Jurkat, Clone E6-1 (cell line): ENCODE data around the gene ATP5F1A.
A peak's percentile ranks its signal among the peaks of the same experiment; 100 is the strongest.
"Not testable (repeated sequence)": the region's sequence is repeated elsewhere in the genome, so short reads cannot be mapped to it uniquely, and the experiment has no call there.

Source experiments
- DNase-seq: peaks from one replicate; pipeline ENCODE4 v3.0.0-alpha.2; 2011; ENCODE audit warnings: low read depth, low spot score
- H3K4me3 ChIP-seq: 2 replicates; pipeline ENCODE4 v1.5.1; 2011; ENCODE audit warnings: mild to moderate bottlenecking, low read length, control low read depth, moderate library complexity

ATP5F1A gene

DNA sequence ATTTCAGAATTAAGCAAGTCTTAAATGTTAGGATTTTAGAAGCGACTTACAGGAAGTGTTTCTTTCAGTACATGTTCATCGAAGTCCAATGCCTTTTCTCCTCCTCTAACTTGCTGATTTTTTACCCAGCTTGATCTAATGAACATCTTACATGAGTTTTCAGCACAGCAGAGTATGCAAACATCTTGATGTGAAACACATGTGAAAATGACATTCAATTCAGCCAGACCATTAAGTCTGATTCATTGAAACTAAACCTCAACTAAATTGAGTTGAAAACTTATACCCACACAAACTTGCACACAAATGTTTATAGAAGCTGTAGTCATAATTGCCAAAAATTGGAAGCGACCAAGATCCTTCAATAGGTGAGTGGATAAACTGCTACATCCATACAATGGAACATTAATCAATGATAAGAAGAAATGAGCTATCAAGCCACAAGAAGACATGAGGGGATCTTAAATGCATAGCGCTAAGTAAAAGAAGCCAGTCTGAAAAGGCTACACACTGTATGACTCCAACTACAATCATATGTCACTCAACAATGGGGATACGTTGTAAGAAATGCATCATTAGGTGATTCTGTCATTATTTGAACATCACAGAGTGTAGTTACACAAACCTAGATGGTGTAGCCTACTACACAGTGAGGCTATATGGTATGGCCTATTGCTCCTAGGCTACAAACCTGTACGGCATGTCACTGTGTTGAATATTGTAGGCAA lies 44.6 kb downstream of the ATP5F1A start:
- DNase-seq: no peak
- H3K4me3 ChIP-seq: no peak overlapping the region

DNA sequence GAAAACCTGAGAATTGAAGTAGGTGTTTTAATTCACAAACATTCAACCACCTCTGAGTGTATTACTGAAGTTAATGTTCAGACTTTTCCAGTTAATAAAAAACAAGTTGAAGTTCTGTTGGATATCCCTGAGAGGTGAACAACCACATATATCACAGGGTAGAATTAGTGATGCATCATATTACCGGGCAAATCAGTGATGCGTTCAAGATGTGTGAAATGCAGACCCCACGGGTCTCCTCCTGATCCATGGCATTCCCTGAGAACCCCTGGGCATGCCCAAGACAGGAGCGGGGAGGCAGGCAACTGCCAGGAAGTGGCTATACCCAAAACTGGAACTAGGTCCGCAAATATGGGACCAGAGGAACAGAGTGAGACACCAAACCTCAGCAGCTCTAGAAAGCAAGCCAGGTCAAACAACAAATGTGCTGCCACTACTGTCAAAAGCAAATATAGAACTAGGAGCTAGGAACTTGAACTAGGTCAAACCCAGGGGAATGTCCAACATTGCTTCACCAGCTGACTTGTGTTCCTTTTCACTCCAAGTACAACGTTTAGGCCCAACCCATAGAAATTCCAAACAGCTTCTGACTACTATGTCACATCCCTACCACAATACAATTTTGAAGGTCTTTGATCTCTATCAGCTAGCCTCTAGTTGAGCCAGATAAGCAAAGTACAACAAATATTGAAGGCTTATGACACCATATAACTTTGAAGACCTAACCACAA lies 46.2 kb downstream of the ATP5F1A start:
- DNase-seq: no peak
- no peak overlapping the region for H3K4me3 ChIP-seq

DNA sequence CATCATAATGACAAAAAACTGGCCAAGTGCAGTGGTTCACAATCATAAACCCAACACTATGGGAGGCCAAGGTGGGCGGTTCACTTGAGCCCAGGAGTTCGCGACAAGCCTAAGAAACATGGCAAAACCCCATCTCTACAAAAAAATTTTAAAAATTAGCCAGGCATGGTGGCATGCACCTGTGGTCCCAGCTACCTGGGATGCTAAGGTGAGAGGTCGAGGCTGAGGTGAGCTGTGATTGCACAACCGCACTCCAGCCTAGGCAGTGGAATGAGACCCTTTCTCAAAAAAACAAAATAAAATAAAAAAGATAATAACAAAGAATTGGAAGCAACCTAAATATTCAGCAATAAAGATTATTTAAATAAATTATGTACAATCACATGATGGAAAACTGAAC lies 47.8 kb downstream of the ATP5F1A start:
- DNase-seq: no peak
- H3K4me3 ChIP-seq: no peak overlapping the region

DNA sequence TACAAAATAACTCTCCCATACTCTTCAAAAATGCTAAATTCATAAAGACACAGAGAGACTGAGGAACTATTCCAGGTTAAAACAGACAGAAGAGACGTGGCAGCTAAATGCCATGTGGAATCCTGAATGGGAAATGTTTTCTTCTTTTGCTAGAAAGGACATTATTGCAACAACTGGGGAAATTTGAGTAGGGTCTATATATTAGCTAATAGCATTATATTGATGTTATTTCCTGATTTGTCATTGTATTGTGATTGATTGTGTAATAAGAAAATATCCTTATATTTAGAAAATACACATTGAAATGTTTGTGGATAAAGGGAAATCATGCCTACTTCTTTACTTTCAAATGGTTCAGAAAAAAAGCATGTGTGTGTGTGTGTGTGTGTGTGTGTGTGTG lies 49.5 kb downstream of the ATP5F1A start:
- DNase-seq: no peak
- H3K4me3 ChIP-seq: no peak overlapping the region

DNA sequence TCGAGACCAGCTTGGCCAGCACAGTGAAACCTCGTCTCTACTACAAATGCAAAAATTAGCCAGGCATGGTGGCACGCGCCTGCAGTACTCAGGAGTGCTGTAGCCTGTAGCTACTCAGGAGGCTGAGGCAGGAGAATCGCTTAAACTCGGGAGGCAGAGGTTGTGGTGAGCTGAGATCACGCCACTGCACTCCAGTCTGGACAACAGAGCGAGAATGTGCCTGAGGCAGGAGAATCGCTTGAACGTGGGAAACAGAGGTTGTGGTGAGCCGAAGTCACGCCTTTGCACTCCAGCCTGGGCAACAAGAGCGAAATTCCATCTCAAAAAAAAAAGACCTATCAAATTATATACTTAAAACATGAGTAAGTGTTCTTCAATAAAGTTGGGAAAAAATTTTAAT lies 50.7 kb downstream of the ATP5F1A start:
- not testable (repeated sequence) for H3K4me3 ChIP-seq, DNase-seq

DNA sequence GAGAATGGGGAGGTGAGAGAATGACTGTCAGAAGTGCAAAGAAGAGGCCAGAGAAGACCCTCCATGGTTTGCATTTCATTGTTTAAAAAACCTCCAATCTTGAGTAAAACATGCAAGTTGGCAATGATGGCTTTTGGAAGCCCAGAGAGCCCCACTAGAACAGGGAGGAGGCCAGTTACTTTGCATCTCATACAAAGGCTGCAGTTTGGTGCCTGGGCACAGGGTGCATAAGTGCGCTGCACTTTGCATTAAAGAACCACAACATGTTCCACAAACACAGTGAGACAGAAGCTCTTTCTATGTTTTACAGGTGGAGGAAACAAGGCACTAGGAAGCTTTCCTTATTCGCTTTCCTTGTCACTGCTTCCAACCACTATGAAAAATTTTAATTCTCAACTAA lies 51.4 kb downstream of the ATP5F1A start:
- no peak for DNase-seq
- no peak overlapping the region for H3K4me3 ChIP-seq

DNA sequence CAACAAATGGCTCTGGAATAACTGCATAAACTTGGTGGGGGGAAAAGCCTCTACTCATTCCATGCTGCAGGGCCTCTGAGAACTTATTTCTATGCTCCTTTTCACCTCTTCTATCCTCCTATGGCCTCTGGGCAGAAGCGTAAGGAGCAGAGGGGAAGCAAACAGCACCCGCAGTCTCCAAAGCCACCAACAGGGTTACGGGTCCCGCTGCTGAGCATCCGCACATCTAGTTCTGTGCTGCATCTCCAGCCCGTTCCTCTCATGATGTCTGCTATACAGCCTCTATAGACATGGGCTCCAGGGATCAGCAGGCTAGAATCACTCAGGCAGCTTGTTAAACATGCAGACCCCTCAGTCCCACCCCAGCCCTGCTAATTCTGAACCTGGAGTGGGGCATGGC lies 52.0 kb downstream of the ATP5F1A start:
- DNase-seq: no peak
- no peak overlapping the region for H3K4me3 ChIP-seq

DNA sequence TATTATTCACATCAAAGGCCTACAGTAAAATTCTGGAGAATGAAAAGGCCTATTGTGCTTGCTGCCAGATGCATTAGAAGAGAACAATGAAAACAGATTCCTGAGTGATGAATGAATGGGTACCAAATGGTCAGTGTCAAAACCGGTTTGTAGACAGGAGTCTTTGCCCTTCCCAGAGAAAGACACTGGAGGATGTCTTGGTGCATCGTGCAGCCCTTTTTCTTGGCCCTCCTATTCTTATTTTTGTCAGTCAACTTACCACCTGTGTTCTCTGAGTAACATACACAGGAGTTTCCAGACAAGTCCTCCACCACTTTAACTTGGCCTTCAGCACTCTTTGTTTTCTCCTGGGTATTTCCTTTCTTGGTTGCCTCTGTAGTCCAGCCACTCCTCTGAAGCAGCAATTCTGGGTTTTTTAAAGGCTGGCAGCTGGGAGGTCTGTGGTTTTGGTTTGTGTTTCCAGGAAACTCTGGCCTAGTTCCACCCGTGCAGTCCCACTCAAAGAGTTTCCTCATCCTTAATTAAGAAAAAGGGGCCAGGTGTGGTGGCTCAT lies 55.4 kb downstream of the ATP5F1A start:
- DNase-seq: peak; percentile 79

DNA sequence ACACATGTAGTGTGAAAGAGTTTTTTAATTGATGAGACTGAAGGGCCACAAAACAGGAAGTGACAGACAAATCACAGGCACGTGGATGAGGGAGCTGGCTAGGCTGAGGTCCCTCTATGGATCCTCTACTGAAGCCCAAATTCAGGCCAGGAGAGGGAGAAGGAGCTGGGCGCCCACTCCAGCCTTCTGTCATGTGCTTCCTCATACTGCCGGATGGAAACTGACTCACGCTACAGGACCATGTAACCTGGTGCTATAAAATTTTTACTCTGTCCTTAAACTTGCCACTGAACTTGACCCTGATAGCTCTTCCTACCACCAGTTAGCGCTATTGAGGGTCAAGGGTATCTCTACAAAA lies 57.4 kb downstream of the ATP5F1A start:
- no peak for DNase-seq
- no peak overlapping the region for H3K4me3 ChIP-seq

More for the DNA sequence above, 55.4 kb downstream of the ATP5F1A start:
- H3K4me3 ChIP-seq: no peak overlapping the region

DNA sequence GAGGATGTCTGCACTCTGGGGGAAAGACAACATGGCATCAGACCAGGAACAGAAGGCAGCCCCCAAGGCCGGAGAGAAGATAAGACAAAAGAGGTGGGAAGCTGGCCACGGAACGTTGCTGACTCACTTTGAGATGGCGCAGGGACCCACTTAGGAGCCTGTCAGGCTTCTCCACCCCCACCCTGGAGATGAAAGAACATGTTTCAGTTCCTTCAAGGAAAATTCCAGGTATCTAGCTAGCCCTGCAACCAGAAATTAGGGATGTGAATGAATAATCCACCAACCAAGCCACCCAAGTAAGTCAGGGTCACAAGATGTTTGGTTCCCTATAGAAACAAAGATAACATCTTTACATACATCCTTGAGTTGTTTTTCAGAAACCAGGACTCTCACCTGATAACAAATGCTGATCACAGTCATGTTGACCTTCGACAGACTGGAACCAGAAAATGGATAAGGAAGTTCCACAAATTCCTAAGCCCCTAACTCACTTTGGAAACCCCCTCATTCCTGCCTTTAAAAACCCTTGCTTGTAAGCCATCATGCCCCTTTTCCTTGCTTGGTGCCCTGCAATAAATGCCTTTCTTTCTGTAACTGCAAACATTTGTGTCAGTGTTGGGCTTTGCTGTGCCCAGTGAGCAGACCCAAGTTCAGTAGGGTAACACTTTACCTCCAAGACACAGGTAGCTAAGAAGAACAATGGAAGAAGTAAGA lies 57.9 kb downstream of the ATP5F1A start:
- DNase-seq: no peak
- H3K4me3 ChIP-seq: no peak overlapping the region

DNA sequence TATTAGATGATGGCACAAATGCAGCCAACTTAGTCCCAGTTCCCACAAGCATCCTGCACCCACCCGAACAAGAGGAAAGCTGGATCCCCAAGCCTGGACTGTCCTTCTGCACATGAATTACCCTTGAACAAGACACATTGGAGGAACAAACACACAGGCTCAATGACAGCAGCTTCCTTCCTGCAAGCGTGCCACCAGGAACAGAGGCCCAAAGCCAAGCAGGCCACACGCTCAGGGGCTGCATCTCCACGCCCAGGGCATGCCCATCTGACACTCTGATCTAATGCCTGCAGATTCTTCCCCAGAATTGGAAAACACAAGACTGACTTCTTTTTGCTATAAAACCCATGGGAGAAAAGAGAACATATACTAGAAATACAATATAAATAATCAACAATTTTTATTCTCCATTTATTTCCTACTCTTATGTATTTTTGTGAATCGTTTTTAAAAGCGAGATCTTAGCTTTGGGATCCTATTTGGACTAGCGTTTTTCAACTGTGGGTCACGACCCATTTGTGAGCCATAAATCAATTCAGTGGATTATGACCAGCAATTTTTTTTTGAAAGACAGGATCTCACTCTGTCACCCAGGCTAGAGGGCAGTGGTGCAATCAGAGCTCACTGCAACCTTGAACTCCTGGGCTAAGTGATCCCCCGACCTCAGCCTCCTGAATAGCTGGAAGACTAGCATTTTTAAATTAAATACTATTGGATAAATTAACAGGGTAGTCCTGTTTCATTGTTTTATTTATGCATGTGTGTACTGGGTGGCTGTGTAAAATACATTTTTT lies 60.4 kb downstream of the ATP5F1A start:
- no peak for DNase-seq

DNA sequence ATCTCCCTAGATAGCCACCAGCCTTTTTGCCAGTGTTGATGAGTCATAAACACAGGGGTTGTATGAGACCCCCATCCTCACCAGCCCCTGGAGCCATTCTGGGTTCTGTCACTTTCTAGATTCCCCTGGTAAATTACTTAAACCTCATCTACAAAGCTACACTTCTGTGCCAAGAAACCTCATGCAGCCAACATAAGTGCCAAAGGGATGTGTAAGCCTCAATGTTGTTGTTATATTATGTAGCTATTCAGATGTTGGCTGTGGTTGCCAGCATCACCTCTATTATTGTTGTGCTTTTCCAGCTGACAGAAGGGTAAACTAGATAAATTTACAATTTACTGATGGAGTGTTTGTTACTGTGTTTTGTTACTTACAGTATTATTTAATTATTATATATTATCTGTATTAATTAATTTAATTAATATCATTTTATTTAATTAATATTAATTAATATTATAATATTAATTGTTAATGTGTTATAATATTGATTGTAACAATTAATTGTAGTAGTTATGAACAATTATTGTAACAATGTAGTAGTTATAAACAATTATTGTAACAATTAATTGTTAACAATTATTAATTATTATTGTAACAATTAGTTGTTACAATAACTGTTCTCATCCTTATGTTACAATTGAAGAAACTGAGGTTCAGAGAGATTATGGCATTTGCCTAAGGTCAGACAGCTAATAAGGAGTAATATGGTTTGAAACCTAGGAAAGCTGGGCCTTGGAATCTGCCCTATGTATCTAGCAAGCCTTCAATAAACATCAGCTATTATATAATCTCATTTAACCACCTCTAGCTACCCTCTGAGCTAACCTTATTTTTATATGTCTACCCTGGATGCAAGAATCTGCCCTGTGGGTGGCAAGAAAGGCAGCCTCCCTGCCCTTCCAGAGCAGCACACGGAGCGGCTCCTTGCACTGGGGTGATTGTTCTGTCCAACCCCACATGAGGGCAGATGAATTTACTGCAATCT lies 62.1 kb downstream of the ATP5F1A start:
- no peak for DNase-seq
- H3K4me3 ChIP-seq: no peak overlapping the region

More for the DNA sequence above, 60.4 kb downstream of the ATP5F1A start:
- H3K4me3 ChIP-seq: no peak overlapping the region

DNA sequence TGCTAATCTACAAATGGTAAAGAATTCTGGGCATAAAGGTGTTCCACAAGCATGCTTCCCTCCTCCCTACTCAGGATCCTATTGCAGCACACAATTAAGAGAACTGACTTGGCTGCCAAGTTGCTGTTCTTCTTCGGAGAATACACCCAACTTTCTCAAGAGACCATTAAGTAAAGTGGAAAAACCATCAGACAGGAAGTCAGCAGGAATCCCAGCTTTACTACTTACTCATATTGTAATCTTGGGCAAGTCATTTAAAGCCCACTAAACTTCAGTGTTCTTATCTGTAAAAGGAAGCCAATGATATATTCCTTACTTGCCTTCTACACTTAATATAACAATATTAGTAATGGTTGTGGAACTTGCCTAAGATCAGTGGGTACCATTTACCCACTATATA lies 63.9 kb downstream of the ATP5F1A start:
- no peak overlapping the region for H3K4me3 ChIP-seq
- DNase-seq: no peak

DNA sequence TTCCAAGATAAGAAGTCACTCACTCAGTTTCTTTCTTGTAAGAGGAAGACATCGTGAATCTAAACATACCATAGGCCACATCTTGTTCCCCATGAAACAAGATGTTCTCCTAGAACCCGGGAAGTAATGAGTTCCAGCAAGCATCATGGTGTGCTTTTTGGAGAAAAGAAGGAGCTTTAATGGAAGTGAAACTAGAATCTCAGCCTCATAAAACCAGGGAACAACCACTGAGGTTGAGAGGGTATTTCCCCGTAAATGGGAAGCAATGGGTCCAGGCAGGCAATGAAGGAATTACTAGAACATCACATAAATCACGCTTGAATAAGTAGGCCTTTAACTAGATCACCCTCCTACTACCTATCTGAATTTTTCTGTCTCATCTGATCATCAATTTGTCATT lies 66.4 kb downstream of the ATP5F1A start:
- H3K4me3 ChIP-seq: no peak overlapping the region
- DNase-seq: no peak
